Duodenal mucosa (tissue), 2 donors: ENCODE results near the gene EIPR1.
"Not testable (repeated sequence)": the region's sequence is repeated elsewhere in the genome, so short reads cannot be mapped to it uniquely, and the experiment has no call there.

Source experiments
- H3K27ac ChIP-seq: one replicate; pipeline ENCODE4 v1.7.0; 2013; ENCODE audit warnings: low read depth, low read length
- H3K27me3 ChIP-seq, 2 donors: one replicate each; pipeline ENCODE4 v1.7.0; 2013; ENCODE audit warnings: low read length in 2 of 2, control low read depth in 1 of 2; ENCODE audit not compliant: insufficient read depth in 2 of 2, control insufficient read depth in 1 of 2
- H3K36me3 ChIP-seq, 2 donors: one replicate each; pipeline ENCODE4 v1.7.0; 2013; ENCODE audit warnings: low read length in 2 of 2, control low read depth in 1 of 2; ENCODE audit not compliant: insufficient read depth in 2 of 2, control insufficient read depth in 1 of 2
- H3K4me1 ChIP-seq, 2 donors: one replicate each; pipeline ENCODE4 v1.7.0; 2013; ENCODE audit warnings: low read length in 2 of 2, control low read depth in 1 of 2; ENCODE audit not compliant: insufficient read depth in 2 of 2, control insufficient read depth in 1 of 2
- H3K4me3 ChIP-seq, 2 donors: one replicate each; pipeline ENCODE4 v1.7.0; 2013; ENCODE audit warnings: low read length in 2 of 2, low read depth in 1 of 2
- H3K9ac ChIP-seq, 2 donors: one replicate each; pipeline ENCODE4 v1.7.0; 2013; ENCODE audit warnings: low read length in 2 of 2, low read depth in 1 of 2
- H3K9me3 ChIP-seq, 2 donors: one replicate each; pipeline ENCODE4 v1.7.0; 2013; ENCODE audit warnings: low read length in 2 of 2, control low read depth in 1 of 2; ENCODE audit not compliant: control insufficient read depth in 1 of 2

The EIPR1 gene

GRCh38 chr2:3283876-3284656 lies 93.6 kb downstream of the EIPR1 start:
- not testable (repeated sequence) for H3K9ac ChIP-seq, H3K27me3 ChIP-seq, H3K27ac ChIP-seq, H3K4me3 ChIP-seq, H3K9me3 ChIP-seq, H3K4me1 ChIP-seq, H3K36me3 ChIP-seq

DNA sequence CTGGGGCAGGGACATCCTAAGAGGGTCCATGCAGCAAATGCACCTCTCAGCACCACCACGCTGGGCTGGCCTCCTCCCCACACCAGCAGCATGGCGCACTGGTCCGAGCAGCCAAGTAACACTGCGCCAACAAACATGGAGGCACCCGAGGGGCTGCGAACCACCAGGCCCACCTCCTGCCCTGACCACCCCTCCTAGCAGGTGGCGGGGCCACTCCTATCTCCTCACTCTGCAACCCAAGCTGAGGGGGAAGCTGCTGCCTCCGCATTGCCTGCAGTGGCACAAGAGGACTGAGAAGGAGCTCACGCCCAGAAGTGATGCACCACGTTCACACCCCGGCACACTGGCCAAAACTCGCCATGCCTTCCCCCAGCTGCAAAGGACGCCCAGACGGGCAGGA lies 94.4 kb downstream of the EIPR1 start:
- Histone ChIP-seq H3K4me1 (no peaks in the 10 kb centered on the region), H3K9me3 (no peaks in the 10 kb centered on the region), H3K9ac (no peak overlapping the region), H3K4me3 (no peak overlapping the region), H3K27ac (no peak overlapping the region), H3K36me3 (peaks cover 0 to 5% of the 10 kb centered on the region in 2 donors), H3K27me3 (no peaks in the 10 kb centered on the region)

- Histone ChIP-seq H3K4me3 (no peak overlapping the region), H3K9me3 (no peaks in the 10 kb centered on the region), H3K27ac (no peak overlapping the region), H3K9ac (no peak overlapping the region), H3K27me3 (no peaks in the 10 kb centered on the region), H3K4me1 (no peaks in the 10 kb centered on the region), H3K36me3 (peaks cover 0 to 5% of the 10 kb centered on the region in 2 donors)
These were observed 95.3 kb downstream of the EIPR1 start for GRCh38 chr2:3282056-3282998.

- Histone ChIP-seq H3K9me3 (peaks cover 0 to under 1% of the 10 kb centered on the region in 2 donors), H3K4me1 (no peaks in the 10 kb centered on the region), H3K36me3 (peaks cover 0 to 5% of the 10 kb centered on the region in 2 donors), H3K4me3 (no peak overlapping the region), H3K9ac (no peak overlapping the region), H3K27ac (no peak overlapping the region), H3K27me3 (no peaks in the 10 kb centered on the region)
These were observed 96.7 kb downstream of the EIPR1 start for GRCh38 chr2:3280683-3281520.

DNA sequence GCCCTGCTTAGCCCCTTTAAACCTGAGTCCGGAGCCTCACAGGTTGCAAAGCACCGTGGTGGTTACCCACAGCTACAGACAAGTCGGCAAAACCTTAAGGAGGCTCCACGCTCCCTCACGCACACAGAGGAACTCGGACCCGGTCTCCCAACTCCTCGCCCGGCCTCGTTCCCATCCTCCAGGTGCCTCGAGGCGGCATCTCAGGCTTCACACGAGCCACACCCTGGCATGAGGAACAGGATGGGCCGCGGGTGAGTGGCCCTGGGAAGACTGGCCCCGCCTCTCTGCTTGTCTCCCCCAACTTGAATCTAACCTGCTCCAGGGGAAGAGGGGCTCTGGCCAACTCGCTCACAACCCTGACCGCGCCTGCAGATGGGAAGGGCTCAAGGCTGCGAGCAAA lies 97.4 kb downstream of the EIPR1 start:
- Histone ChIP-seq H3K4me1 (no peaks in the 10 kb centered on the region), H3K9ac (no peak overlapping the region), H3K27ac (no peak overlapping the region), H3K27me3 (no peaks in the 10 kb centered on the region), H3K36me3 (peaks cover 0 to 5% of the 10 kb centered on the region in 2 donors), H3K4me3 (no peak overlapping the region), H3K9me3 (peaks cover 3 to 6% of the 10 kb centered on the region in 2 donors)

- peaks cover 0 to 5% of the 10 kb centered on the region in 2 donors for H3K36me3 ChIP-seq
- H3K9ac ChIP-seq = no peak overlapping the region
- H3K9me3 ChIP-seq = peaks cover 3 to 11% of the 10 kb centered on the region in 2 donors
- H3K27me3 ChIP-seq = no peaks in the 10 kb centered on the region
- no peak overlapping the region for H3K27ac ChIP-seq
- H3K4me1 ChIP-seq = no peaks in the 10 kb centered on the region
- H3K4me3 ChIP-seq = no peak overlapping the region
These were observed 98.2 kb downstream of the EIPR1 start for GRCh38 chr2:3279236-3279960.

DNA sequence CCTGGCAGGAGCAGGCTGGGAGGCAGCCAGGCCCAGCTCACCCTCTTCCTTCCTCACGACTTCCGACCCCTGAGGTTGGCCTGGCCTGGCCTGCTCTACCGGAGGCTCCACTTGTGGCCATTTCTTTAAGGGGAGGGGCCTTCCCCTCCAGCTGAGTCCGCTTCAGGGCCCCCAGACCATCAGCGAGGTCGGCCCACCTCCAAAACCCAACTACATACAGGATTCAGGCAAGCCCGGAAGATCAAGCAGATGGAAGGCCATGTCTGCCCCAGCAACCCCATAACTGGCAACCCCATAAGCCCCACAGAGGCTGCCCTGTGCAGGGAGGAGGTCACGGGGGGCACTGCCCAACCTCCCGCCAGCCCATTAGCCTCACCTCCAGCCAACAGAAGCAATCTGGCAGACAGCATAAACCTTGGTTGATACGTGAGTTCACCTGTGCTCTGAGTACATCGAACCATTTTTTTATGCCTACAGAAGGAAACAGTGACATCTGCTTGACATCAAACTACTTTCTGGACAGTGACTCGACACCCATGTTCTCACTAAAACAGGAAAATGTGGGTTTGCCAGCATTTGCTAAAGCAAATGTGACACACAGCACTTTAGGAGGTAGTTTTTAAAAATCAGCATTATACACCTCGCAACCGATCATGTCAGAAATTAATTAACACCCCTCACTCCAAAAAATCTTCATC lies 98.9 kb downstream of the EIPR1 start:
- Histone ChIP-seq H3K27me3 (no peaks in the 10 kb centered on the region), H3K27ac (no peak overlapping the region), H3K36me3 (peaks cover 0 to 5% of the 10 kb centered on the region in 2 donors), H3K9me3 (peaks cover 3 to 11% of the 10 kb centered on the region in 2 donors), H3K4me1 (no peaks in the 10 kb centered on the region), H3K9ac (no peak overlapping the region), H3K4me3 (no peak overlapping the region)

GRCh38 chr2:3277748-3278520 lies 99.7 kb downstream of the EIPR1 start:
- H3K27me3 ChIP-seq = no peaks in the 10 kb centered on the region
- no peak overlapping the region for H3K9ac ChIP-seq
- no peak overlapping the region for H3K27ac ChIP-seq

More at GRCh38 chr2:3277748-3278520, 99.7 kb downstream of the EIPR1 start:
- peaks cover 3 to 11% of the 10 kb centered on the region in 2 donors for H3K9me3 ChIP-seq
- H3K4me3 ChIP-seq = no peak overlapping the region
- H3K4me1 ChIP-seq = no peaks in the 10 kb centered on the region
- peaks cover 0 to 5% of the 10 kb centered on the region in 2 donors for H3K36me3 ChIP-seq
